HL-60 (cell line): ENCODE measurements around the gene EMID1.

ENCODE experiments used
- CTCF ChIP-seq: IDR thresholded peaks from one replicate; pipeline ENCODE4 v1.5.1; 2011; ENCODE audit warnings: low read length, control low read depth, inconsistent platforms; ENCODE audit not compliant: insufficient read depth
- GABPA ChIP-seq: IDR thresholded peaks from 2 replicates; pipeline ENCODE4 v1.6.1; 2012; ENCODE audit warnings: low read depth
- POLR2AphosphoS5 ChIP-seq: IDR thresholded peaks from 2 replicates; pipeline ENCODE4 v1.6.1; 2012; ENCODE audit warnings: low read depth
- TF ChIP-seq, protein P1 (sequence below): IDR thresholded peaks from 2 replicates; pipeline ENCODE4 v1.6.1; 2012; ENCODE audit warnings: low read depth; ENCODE audit not compliant: insufficient replicate concordance

DNA sequence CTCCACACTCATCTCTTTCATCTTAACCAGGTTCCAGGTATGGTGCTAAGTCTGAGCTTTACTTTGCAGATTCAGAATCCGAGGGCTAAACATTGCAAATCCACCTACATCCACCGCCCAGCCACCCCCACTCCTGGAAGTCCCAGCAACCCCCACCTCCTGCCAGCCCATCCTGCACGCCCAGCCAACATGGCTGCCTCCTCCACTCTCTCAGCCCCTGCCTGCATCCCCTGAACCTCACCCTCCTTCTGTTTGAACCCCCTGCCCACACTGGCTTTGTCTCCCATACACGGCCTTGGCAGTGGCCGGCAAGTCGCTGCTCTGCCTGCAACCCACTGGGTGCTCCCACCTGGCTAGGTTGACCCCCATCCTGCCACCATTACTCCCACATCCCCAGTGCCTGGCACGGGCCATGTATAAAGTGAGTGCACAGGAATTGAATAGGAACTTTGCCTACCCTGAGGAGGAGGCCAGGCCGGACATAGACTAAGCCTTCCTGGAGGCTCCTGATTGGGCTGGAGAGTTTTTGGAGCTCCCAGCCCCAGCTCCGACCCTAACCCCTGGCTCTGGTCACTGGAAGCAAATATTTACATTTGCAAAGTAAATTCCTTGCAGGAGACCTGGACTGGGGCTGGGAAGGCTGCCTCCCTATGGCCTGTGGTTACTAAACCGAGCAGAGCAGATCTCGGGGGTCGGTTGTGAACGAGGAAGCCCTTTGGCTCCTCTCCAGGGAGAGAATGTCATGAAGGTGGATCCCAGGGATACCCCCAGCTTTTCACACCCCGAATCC, 14.4 kb downstream of the EMID1 start:
- TF ChIP-seq POLR2AphosphoS5 (no peak), CTCF (no peak), GABPA (no peak)
- TF ChIP-seq, protein P1, sequence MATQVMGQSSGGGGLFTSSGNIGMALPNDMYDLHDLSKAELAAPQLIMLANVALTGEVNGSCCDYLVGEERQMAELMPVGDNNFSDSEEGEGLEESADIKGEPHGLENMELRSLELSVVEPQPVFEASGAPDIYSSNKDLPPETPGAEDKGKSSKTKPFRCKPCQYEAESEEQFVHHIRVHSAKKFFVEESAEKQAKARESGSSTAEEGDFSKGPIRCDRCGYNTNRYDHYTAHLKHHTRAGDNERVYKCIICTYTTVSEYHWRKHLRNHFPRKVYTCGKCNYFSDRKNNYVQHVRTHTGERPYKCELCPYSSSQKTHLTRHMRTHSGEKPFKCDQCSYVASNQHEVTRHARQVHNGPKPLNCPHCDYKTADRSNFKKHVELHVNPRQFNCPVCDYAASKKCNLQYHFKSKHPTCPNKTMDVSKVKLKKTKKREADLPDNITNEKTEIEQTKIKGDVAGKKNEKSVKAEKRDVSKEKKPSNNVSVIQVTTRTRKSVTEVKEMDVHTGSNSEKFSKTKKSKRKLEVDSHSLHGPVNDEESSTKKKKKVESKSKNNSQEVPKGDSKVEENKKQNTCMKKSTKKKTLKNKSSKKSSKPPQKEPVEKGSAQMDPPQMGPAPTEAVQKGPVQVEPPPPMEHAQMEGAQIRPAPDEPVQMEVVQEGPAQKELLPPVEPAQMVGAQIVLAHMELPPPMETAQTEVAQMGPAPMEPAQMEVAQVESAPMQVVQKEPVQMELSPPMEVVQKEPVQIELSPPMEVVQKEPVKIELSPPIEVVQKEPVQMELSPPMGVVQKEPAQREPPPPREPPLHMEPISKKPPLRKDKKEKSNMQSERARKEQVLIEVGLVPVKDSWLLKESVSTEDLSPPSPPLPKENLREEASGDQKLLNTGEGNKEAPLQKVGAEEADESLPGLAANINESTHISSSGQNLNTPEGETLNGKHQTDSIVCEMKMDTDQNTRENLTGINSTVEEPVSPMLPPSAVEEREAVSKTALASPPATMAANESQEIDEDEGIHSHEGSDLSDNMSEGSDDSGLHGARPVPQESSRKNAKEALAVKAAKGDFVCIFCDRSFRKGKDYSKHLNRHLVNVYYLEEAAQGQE = no peak
